CD4-positive, alpha-beta memory T cell (primary cell): ENCODE data around the gene SLC11A1. TPM values are rescaled to one million over a fixed set of nuclear protein-coding genes. Genes with fewer than 3 reads are reported as not detected.

ENCODE experiments used
- CTCF ChIA-PET: fragments of 350-600 bp; sonication (Branson Sonifier 250); formaldehyde crosslinking; loops from one replicate; lab custom pipeline; 2021; ENCODE audit warnings: inconsistent platforms; ENCODE audit not compliant: partially characterized antibody; lab: Charles Lee
- POLR2A ChIA-PET: fragments of 350-600 bp; sonication (Branson Sonifier 250); formaldehyde crosslinking; loops from one replicate; lab custom pipeline; 2021; ENCODE audit not compliant: partially characterized antibody; lab: Charles Lee
- DNase-seq, 5 donors: peaks; one replicate each; pipeline versions ENCODE4 v3.0.0 to v3.0.0-alpha.2; 2020 to 2022; ENCODE audit warnings: mixed read lengths in 1 of 5
- H3K27ac ChIP-seq: one replicate; pipeline ENCODE4 v1.7.0; 2013; ENCODE audit warnings: low read depth, low read length
- H3K27me3 ChIP-seq: 2 replicates; pipeline ENCODE4 v1.7.0; 2013; ENCODE audit warnings: mild to moderate bottlenecking, low read length, moderate library complexity; ENCODE audit not compliant: insufficient read depth
- H3K36me3 ChIP-seq: 2 replicates; pipeline ENCODE4 v1.7.0; 2013; ENCODE audit warnings: mild to moderate bottlenecking, low read length, moderate library complexity; ENCODE audit not compliant: insufficient read depth
- H3K4me1 ChIP-seq: 2 replicates; pipeline ENCODE4 v1.7.0; 2013; ENCODE audit warnings: mild to moderate bottlenecking, low read length, moderate library complexity; ENCODE audit not compliant: insufficient read depth
- H3K4me3 ChIP-seq, 2 donors: one replicate each; pipeline ENCODE4 v1.7.0; 2013; ENCODE audit warnings: low read length in 2 of 2, mild to moderate bottlenecking in 1 of 2
- H3K9me3 ChIP-seq, 2 donors: one replicate each; pipeline ENCODE4 v1.7.0; 2013; ENCODE audit warnings: low read length in 2 of 2, control low read depth in 1 of 2; ENCODE audit not compliant: control insufficient read depth in 1 of 2
- H3K27ac Mint-ChIP-seq, 7 donors: one replicate each; pipeline ENCODE4 v1.8.0; 2020 to 2021; ENCODE audit warnings: mixed read lengths in 7 of 7, mild to moderate bottlenecking in 6 of 7, inconsistent platforms in 3 of 7, moderate library complexity in 3 of 7
- H3K27me3 Mint-ChIP-seq, 2 donors: one replicate each; pipeline ENCODE4 v1.8.0; 2020 to 2021; ENCODE audit warnings: mixed read lengths in 2 of 2
- H3K36me3 Mint-ChIP-seq, 2 donors: one replicate each; pipeline ENCODE4 v1.8.0; 2020 to 2021; ENCODE audit warnings: mixed read lengths in 2 of 2, inconsistent platforms in 1 of 2, mild to moderate bottlenecking in 1 of 2
- H3K4me1 Mint-ChIP-seq, 4 donors: one replicate each; pipeline ENCODE4 v1.8.0; 2020 to 2021; ENCODE audit warnings: mixed read lengths in 4 of 4, mild to moderate bottlenecking in 1 of 4
- H3K4me3 Mint-ChIP-seq, 8 donors: one replicate each; pipeline ENCODE4 v1.8.0; 2020 to 2021; ENCODE audit warnings: mixed read lengths in 8 of 8, mild to moderate bottlenecking in 7 of 8, moderate library complexity in 6 of 8, inconsistent platforms in 3 of 8
- H3K9me3 Mint-ChIP-seq, 8 donors: one replicate each; pipeline ENCODE4 v1.8.0; 2020 to 2021; ENCODE audit warnings: mixed read lengths in 8 of 8, mild to moderate bottlenecking in 5 of 8, inconsistent platforms in 3 of 8, moderate library complexity in 1 of 8
- intact Hi-C: fragments of 100-400 bp; cut with micrococcal nuclease; formaldehyde crosslinking; loops from one replicate; pipeline ENCODE4 v1.15.1; 2023
- polyA plus RNA-seq, 2 donors: library from polyadenylated mRNA; unstranded; fragments of 300-500 nt; fragmentation: Illumina TruSeq; gene quantifications; one replicate each; pipeline ENCODE4 v1.2.3, GENCODE V29; 2021
- total RNA-seq, 2 experiments: library from RNA; stranded (reverse); gene quantifications; one replicate each; pipeline ENCODE4 v1.2.3, GENCODE V29; 2021

Gene SLC11A1
- total and polyA plus RNA-seq, 4 experiments from 2014 or later, result 0.37 to 1.9 (median 1.1) TPM

DNA sequence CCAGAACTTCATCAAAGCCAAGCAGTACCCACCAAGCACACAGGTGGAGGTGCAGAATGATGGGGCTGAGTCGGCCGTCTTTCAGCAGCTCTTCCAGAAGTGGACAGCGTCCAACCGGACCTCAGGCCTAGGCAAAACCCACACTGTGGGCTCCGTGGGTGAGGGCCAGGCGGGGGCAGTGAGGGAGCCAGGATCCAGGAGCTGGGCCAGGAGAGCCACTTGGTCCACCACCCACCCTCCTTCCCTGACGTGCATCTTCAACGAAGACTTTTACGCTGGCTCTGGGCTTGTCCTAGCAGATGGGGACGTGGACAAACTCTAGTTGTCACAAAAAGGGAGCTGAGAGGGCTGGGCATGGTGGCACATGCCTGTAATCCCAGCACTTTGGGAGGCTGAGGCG lies 48.6 kb downstream of the SLC11A1 start:
- H3K36me3 Mint-ChIP-seq, result no peaks in the 10 kb centered on the region
- H3K4me3 Mint-ChIP-seq, result no peak overlapping the region
- H3K27ac Mint-ChIP-seq, result no peak overlapping the region
- H3K27me3 Mint-ChIP-seq, result no peaks in the 10 kb centered on the region
- H3K27ac ChIP-seq, result no peak overlapping the region
- H3K9me3 ChIP-seq, result no peaks in the 10 kb centered on the region
- intact Hi-C loops, result no loop called here
- no peaks in the 10 kb centered on the region for H3K4me1 ChIP-seq
- DNase-seq, result no peak
- H3K4me1 Mint-ChIP-seq, result peaks cover 0 to 3% (median 0%) of the 10 kb centered on the region in 4 donors
- no peaks in the 10 kb centered on the region for H3K27me3 ChIP-seq
- no peaks in the 10 kb centered on the region for H3K9me3 Mint-ChIP-seq
- POLR2A ChIA-PET, result no interaction called here
- CTCF ChIA-PET, result interaction anchor here (1.2 to 1.9 kb wide), 3 partner anchors 12 to 32 kb away, joined by 3 to 4 read pairs (median 3); no protein-coding TSS in a partner anchor
- no peaks in the 10 kb centered on the region for H3K36me3 ChIP-seq
- no peak overlapping the region for H3K4me3 ChIP-seq

DNA sequence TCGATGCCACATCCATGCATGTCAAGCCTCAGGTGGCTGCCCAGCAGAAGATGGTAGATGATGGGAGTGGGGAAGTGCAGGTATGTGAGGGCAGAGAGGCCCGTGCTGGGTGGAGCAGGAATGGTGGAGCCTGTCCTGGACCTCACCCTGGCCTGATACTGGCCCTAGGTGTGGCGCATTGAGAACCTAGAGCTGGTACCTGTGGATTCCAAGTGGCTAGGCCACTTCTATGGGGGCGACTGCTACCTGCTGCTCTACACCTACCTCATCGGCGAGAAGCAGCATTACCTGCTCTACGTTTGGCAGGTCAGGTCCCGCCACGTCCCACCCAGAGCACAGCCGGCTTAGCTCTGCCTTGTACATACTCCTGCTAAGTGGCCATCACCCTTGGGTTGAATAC lies 49.8 kb downstream of the SLC11A1 start:
- Mint-ChIP-seq H3K27me3 (no peaks in the 10 kb centered on the region), H3K9me3 (no peaks in the 10 kb centered on the region), H3K4me3 (no peak overlapping the region), H3K36me3 (no peaks in the 10 kb centered on the region), H3K27ac (no peak overlapping the region), H3K4me1 (peaks cover 0 to 3% (median 0%) of the 10 kb centered on the region in 4 donors)
- Histone ChIP-seq H3K27me3 (no peaks in the 10 kb centered on the region), H3K27ac (no peak overlapping the region), H3K36me3 (no peaks in the 10 kb centered on the region), H3K4me3 (no peak overlapping the region), H3K4me1 (no peaks in the 10 kb centered on the region), H3K9me3 (no peaks in the 10 kb centered on the region)
- intact Hi-C loops, result no loop called here
- no peak for DNase-seq
- ChIA-PET CTCF (interaction anchor here (0.7 to 0.9 kb wide), 2 partner anchors 14 to 256 kb away, joined by 4 read pairs; no protein-coding TSS in a partner anchor), POLR2A (no interaction called here)

DNA sequence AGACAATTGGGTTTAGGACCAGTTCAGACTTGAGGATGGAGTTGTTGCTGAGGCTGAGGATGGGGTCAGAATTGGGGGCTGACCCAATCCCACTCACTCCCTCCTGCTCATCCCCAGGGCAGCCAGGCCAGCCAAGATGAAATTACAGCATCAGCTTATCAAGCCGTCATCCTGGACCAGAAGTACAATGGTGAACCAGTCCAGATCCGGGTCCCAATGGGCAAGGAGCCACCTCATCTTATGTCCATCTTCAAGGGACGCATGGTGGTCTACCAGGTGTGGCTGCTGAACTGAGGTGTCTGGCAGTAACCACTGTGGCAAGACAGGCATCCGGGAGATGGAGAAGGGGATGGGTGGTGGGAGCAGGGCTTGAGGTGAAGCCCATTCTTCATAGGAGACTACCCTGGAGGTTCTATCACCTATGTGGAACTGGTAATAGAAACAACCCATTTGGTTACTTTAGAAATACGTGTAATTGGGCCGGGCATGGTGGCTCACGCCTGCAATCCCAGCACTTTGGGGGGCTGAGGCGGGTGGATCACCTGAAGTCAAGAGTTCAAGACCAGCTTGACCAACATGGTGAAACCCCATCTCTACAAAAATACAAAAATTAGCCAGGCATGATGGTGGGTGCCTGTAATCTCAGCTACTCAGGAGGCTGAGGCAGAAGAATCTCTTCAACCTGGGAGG lies 50.7 kb downstream of the SLC11A1 start:
- no peaks in the 10 kb centered on the region for H3K36me3 ChIP-seq
- intact Hi-C loops, result no loop called here
- H3K4me3 Mint-ChIP-seq, result no peak overlapping the region
- H3K27me3 ChIP-seq, result no peaks in the 10 kb centered on the region
- H3K27ac Mint-ChIP-seq, result no peak overlapping the region
- no peak overlapping the region for H3K27ac ChIP-seq
- H3K36me3 Mint-ChIP-seq, result no peaks in the 10 kb centered on the region
- no peaks in the 10 kb centered on the region for H3K9me3 ChIP-seq
- H3K4me1 Mint-ChIP-seq, result peaks cover 0 to 3% (median 0%) of the 10 kb centered on the region in 4 donors
- H3K4me3 ChIP-seq, result no peak overlapping the region
- no peaks in the 10 kb centered on the region for H3K27me3 Mint-ChIP-seq
- DNase-seq, result no peak
- ChIA-PET CTCF (no interaction called here), POLR2A (no interaction called here)
- no peaks in the 10 kb centered on the region for H3K9me3 Mint-ChIP-seq
- H3K4me1 ChIP-seq, result no peaks in the 10 kb centered on the region

DNA sequence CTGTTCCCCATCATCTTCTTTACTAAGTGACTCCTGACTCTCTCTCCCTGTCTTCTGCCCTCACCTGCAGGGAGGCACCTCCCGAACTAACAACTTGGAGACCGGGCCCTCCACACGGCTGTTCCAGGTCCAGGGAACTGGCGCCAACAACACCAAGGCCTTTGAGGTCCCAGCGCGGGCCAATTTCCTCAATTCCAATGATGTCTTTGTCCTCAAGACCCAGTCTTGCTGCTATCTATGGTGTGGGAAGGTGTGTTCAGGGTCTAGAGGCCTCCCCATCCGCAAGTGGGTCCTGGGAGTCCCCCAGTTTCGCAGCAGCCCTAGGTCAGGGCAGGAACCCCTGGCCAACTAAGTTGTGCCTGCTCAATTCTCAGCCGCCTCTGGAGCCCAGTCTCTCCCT lies 52.4 kb downstream of the SLC11A1 start:
- Histone ChIP-seq H3K4me1 (no peaks in the 10 kb centered on the region), H3K4me3 (no peak overlapping the region), H3K27me3 (no peaks in the 10 kb centered on the region), H3K27ac (no peak overlapping the region), H3K36me3 (no peaks in the 10 kb centered on the region), H3K9me3 (no peaks in the 10 kb centered on the region)
- Mint-ChIP-seq H3K9me3 (peaks cover 0 to 2% (median 0%) of the 10 kb centered on the region in 8 donors), H3K4me3 (no peak overlapping the region), H3K36me3 (no peaks in the 10 kb centered on the region), H3K27ac (no peak overlapping the region), H3K27me3 (no peaks in the 10 kb centered on the region), H3K4me1 (peaks cover 0 to 3% (median 0%) of the 10 kb centered on the region in 4 donors)
- intact Hi-C loops, result no loop called here
- ChIA-PET CTCF (interaction anchor here (0.9 kb wide), 1 partner anchor 32 kb away, joined by 3 read pairs; no protein-coding TSS in a partner anchor), POLR2A (no interaction called here)
- DNase-seq, result no peak

DNA sequence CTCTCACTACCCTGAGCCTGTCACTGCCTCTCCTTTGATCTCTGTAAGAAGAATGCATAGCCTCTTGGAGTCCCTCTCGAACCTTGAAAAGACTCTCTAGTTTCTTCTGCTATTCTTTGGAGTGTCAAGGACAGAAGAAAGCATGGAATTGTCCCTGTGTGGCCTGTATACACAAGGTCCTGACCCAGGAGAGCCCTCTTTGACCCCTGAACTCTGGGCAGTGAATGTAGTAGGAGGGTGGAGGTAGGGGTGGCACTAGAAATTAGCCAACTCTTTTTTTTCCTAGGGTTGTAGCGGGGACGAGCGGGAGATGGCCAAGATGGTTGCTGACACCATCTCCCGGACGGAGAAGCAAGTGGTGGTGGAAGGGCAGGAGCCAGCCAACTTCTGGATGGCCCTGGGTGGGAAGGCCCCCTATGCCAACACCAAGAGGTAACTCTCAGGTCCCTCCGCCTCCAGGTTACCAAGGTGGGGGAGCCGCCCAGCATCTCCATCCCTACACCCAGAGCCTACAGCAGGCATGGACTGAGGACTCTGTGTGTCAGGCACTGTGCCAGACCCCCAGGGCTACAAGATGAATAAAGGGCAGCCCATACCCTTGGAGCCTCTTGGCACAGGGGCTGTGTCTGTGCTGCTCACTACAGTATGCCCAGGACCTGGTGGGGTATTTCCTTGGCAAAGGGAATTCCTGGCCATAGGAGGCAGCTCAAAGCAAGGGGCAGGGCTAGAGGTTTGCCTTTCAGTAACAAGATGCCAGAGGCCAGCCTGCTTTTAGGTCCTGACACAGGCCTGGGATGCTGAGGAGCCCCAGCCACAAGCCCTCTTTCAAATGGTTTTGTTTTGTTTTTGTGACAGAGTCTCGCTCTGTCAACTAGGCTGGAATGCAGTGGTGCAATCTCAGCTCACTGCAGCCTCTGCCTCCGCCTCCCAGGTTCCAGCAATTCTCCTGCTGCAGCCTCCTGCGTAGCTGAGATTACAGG lies 53.2 kb downstream of the SLC11A1 start:
- H3K4me3 Mint-ChIP-seq, result peak overlapping the region in 1 of 8 donors; percentile 53
- H3K27me3 Mint-ChIP-seq, result no peaks in the 10 kb centered on the region
- peaks cover 0 to 3% (median under 1%) of the 10 kb centered on the region in 4 donors for H3K4me1 Mint-ChIP-seq
- ChIA-PET CTCF (no interaction called here), POLR2A (no interaction called here)
- H3K9me3 ChIP-seq, result no peaks in the 10 kb centered on the region
- peaks cover 0 to 2% (median 0%) of the 10 kb centered on the region in 8 donors for H3K9me3 Mint-ChIP-seq
- H3K27me3 ChIP-seq, result no peaks in the 10 kb centered on the region
- no peaks in the 10 kb centered on the region for H3K36me3 Mint-ChIP-seq
- no peak for DNase-seq
- no peak overlapping the region for H3K27ac ChIP-seq
- H3K4me1 ChIP-seq, result no peaks in the 10 kb centered on the region
- no peak overlapping the region for H3K4me3 ChIP-seq
- no peaks in the 10 kb centered on the region for H3K36me3 ChIP-seq
- intact Hi-C loops, result no loop called here
- peak overlapping the region in 1 of 7 donors; percentile 3 for H3K27ac Mint-ChIP-seq

DNA sequence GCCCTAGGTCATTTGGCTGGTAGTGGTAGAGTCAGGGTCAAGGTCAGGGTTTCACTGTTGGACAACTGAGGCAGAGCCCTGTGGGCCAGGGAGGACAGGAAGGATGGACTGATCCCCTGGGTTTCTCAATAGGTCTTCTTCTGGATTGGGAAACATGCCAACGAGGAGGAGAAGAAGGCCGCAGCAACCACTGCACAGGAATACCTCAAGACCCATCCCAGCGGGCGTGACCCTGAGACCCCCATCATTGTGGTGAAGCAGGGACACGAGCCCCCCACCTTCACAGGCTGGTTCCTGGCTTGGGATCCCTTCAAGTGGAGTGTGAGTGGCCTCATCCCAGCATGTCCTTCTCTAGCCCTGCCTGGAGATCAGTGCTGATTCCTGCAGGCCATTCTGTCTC lies 54.9 kb downstream of the SLC11A1 start:
- ChIA-PET POLR2A (no interaction called here), CTCF (no interaction called here)
- DNase-seq, result no peak
- no peak overlapping the region for H3K27ac ChIP-seq
- Mint-ChIP-seq H3K27me3 (no peaks in the 10 kb centered on the region), H3K9me3 (peaks cover 0 to 2% (median 0%) of the 10 kb centered on the region in 8 donors), H3K4me3 (peak overlapping the region in 1 of 8 donors; percentile 12), H3K4me1 (peaks cover 0 to 3% (median under 1%) of the 10 kb centered on the region in 4 donors), H3K36me3 (no peaks in the 10 kb centered on the region), H3K27ac (no peak overlapping the region)
- H3K9me3 ChIP-seq, result no peaks in the 10 kb centered on the region
- intact Hi-C loops, result no loop called here
- no peaks in the 10 kb centered on the region for H3K36me3 ChIP-seq
- no peaks in the 10 kb centered on the region for H3K4me1 ChIP-seq
- no peak overlapping the region for H3K4me3 ChIP-seq
- no peaks in the 10 kb centered on the region for H3K27me3 ChIP-seq

DNA sequence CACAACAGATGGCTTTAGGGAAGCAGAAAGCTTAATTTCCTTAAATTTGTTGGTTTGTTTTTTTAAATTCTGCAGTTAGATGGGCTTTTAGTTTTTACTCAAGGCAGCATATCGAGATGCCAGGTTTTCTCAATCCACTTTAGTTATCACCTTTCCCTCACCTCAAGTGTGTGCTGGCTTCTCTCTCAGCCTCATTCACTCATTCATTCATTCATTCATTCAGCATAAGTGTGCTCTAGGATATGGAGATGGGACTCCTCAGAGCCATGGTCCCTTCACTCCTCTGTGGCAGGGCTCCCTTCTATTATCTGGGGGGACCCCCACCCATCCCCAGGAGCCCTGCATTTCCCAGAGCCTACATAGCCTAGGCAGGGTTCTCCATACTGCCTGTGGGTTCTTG lies 55.9 kb downstream of the SLC11A1 start:
- no peaks in the 10 kb centered on the region for H3K4me1 ChIP-seq
- Mint-ChIP-seq H3K4me3 (no peak overlapping the region), H3K27me3 (no peaks in the 10 kb centered on the region), H3K27ac (peak overlapping the region in 4 of 7 donors; percentile 32 to 69 (median 56)), H3K4me1 (peaks cover 0 to 2% (median under 1%) of the 10 kb centered on the region in 4 donors), H3K9me3 (peaks cover 0 to 2% (median 0%) of the 10 kb centered on the region in 8 donors), H3K36me3 (no peaks in the 10 kb centered on the region)
- ChIA-PET POLR2A (no interaction called here), CTCF (no interaction called here)
- intact Hi-C loops, result no loop called here
- DNase-seq, result no peak
- no peaks in the 10 kb centered on the region for H3K36me3 ChIP-seq
- no peaks in the 10 kb centered on the region for H3K9me3 ChIP-seq
- H3K4me3 ChIP-seq, result no peak overlapping the region
- no peak overlapping the region for H3K27ac ChIP-seq
- H3K27me3 ChIP-seq, result no peaks in the 10 kb centered on the region
